Fibroblast of lung (primary cell): ENCODE results near the gene SYS1. TPM values are rescaled to one million over a fixed set of nuclear protein-coding genes. Genes with fewer than 3 reads are reported as not detected.

ENCODE experiments used
- DNase-seq, 2 donors: peaks; one replicate each; pipeline versions ENCODE4 v3.0.0 to v3.0.0-alpha.2; 2010; ENCODE audit warnings: low read depth in 2 of 2
- H2AFZ ChIP-seq: 2 replicates; pipeline ENCODE4 v1.5.1; 2012; ENCODE audit warnings: low read length, control low read depth, inconsistent platforms
- H3K27ac ChIP-seq: 2 replicates; pipeline ENCODE4 v1.5.1; 2011; ENCODE audit warnings: low read length, control low read depth; ENCODE audit not compliant: insufficient read depth
- H3K27me3 ChIP-seq: 2 replicates; pipeline ENCODE4 v1.5.1; 2011; ENCODE audit warnings: mild to moderate bottlenecking, low read length; ENCODE audit not compliant: control insufficient read depth, insufficient read depth
- H3K36me3 ChIP-seq: 2 replicates; pipeline ENCODE4 v1.5.1; 2011; ENCODE audit warnings: low read length; ENCODE audit not compliant: control insufficient read depth, insufficient read depth
- H3K4me1 ChIP-seq: 2 replicates; pipeline ENCODE4 v1.5.1; 2011; ENCODE audit warnings: low read length; ENCODE audit not compliant: control insufficient read depth, insufficient read depth; ENCODE audit errors: extremely low read depth
- H3K4me2 ChIP-seq: 2 replicates; pipeline ENCODE4 v1.5.1; 2011; ENCODE audit warnings: low read length, control low read depth; ENCODE audit not compliant: insufficient read depth; ENCODE audit errors: extremely low read depth
- H3K4me3 ChIP-seq, 4 experiments: fragments of 200-600 bp in 1 of 4; sonication (generic) in 1 of 4; replicated peaks in 1 of 4; 2 replicates each; pipeline ENCODE4 v1.5.1; 2011 to 2016; ENCODE audit warnings: low read length in 4 of 4, low read depth in 3 of 4, mild to moderate bottlenecking in 3 of 4, control low read depth in 2 of 4, inconsistent platforms in 1 of 4, mixed read lengths in 1 of 4; ENCODE audit not compliant: insufficient read depth in 1 of 4; ENCODE audit errors: control extremely low read depth in 1 of 4
- H3K79me2 ChIP-seq: 2 replicates; pipeline ENCODE4 v1.5.1; 2012; ENCODE audit warnings: mild to moderate bottlenecking, low read length, inconsistent platforms; ENCODE audit not compliant: control insufficient read depth, insufficient read depth
- H3K9ac ChIP-seq: 2 replicates; pipeline ENCODE4 v1.5.1; 2011; ENCODE audit warnings: mild to moderate bottlenecking, low read length, control low read depth; ENCODE audit not compliant: insufficient read depth
- H3K9me3 ChIP-seq: 2 replicates; pipeline ENCODE4 v1.5.1; 2012; ENCODE audit warnings: low read depth, low read length; ENCODE audit not compliant: control insufficient read depth, insufficient read depth
- H4K20me1 ChIP-seq: 2 replicates; pipeline ENCODE4 v1.5.1; 2011; ENCODE audit warnings: low read length; ENCODE audit not compliant: control insufficient read depth, insufficient read depth; ENCODE audit errors: extremely low read depth
- CTCF ChIP-seq, 2 donors: IDR thresholded peaks in 1 of 2; conservative IDR thresholded peaks in 1 of 2; 1 replicate in 1 of 2; 2 replicates in 1 of 2; pipeline ENCODE4 v1.5.1; 2011 to 2012; ENCODE audit warnings: low read length in 2 of 2, control low read depth in 1 of 2, inconsistent platforms in 1 of 2, low read depth in 1 of 2, mild to moderate bottlenecking in 1 of 2
- EZH2 ChIP-seq: IDR thresholded peaks from 2 replicates; pipeline ENCODE4 v1.5.1; 2012; ENCODE audit warnings: low read length, control low read depth, mild to moderate bottlenecking; ENCODE audit errors: missing control alignments
- polyA plus RNA-seq, 2 donors: library from polyadenylated mRNA; depleted of rRNA in 1 of 2; stranded (reverse) in 1 of 2; unstranded in 1 of 2; fragments of >200 nt; gene quantifications; 2 replicates each; pipeline ENCODE4 v1.2.1, GENCODE V29; 2011 to 2012; ENCODE audit warnings: missing spikeins in 1 of 2
- total RNA-seq: library from RNA; depleted of rRNA; stranded (reverse); fragments of >200 nt; gene quantifications from 2 replicates; pipeline ENCODE4 v1.2.1, GENCODE V29; 2014

Gene SYS1
- total and polyA plus RNA-seq, 2 donors (not counting 1 experiment from before 2014, with no cell fraction given), result 20.5 to 23.4 TPM

GRCh38 chr20:45378191-45378590 is 15.2 kb downstream of the SYS1 start, which contains the start of gene TP53TG5:
TSS of gene TP53TG5 (minus strand) at chr20:45378325. CDS start at chr20:45378236, 89 bp downstream.
- Histone ChIP-seq H4K20me1 (no peaks in the 10 kb centered on the region), H3K27me3 (no peaks in the 10 kb centered on the region), H3K27ac (no peak within 1 kb of the TSS), H3K4me1 (peaks cover 1% of the 10 kb centered on the region), H3K79me2 (no peaks in the 10 kb centered on the region), H3K9me3 (no peaks in the 10 kb centered on the region), H3K9ac (no peak within 1 kb of the TSS), H3K36me3 (no peaks in the 10 kb centered on the region), H3K4me3 (no peak within 1 kb of the TSS), H2AFZ (no peak within 1 kb of the TSS), H3K4me2 (no peak within 1 kb of the TSS)
- DNase-seq, result no peak
- TF ChIP-seq CTCF (conservative IDR thresholded peaks at IDR 0.05 in 1 of 2, IDR thresholded peaks at IDR 0.05 in 1 of 2; ENCODE audit: low read depth in 1 of 2, low read length in 2 of 2), result no peak
- TF ChIP-seq EZH2, result no peak

GRCh38 chr20:45387274-45387673 is 24.3 kb downstream of the SYS1 start:
- Histone ChIP-seq H4K20me1 (peaks cover 2% of the 10 kb centered on the region), H3K9me3 (no peaks in the 10 kb centered on the region), H3K36me3 (no peaks in the 10 kb centered on the region)

GRCh38 chr20:45390931-45391330 is 28.0 kb downstream of the SYS1 start:
- no peak for TF ChIP-seq EZH2
- no peak for TF ChIP-seq CTCF (conservative IDR thresholded peaks at IDR 0.05 in 1 of 2, IDR thresholded peaks at IDR 0.05 in 1 of 2; ENCODE audit: low read depth in 1 of 2, low read length in 2 of 2)
- Histone ChIP-seq H3K36me3 (no peaks in the 10 kb centered on the region), H3K4me3 (no peak overlapping the region), H3K27ac (no peak overlapping the region), H4K20me1 (peaks cover 2% of the 10 kb centered on the region), H3K4me2 (no peak overlapping the region), H3K4me1 (no peaks in the 10 kb centered on the region), H3K9ac (no peak overlapping the region), H3K9me3 (no peaks in the 10 kb centered on the region), H3K79me2 (no peaks in the 10 kb centered on the region), H2AFZ (no peak overlapping the region), H3K27me3 (no peaks in the 10 kb centered on the region)
- no peak for DNase-seq

More at GRCh38 chr20:45387274-45387673, 24.3 kb downstream of the SYS1 start:
- Histone ChIP-seq H2AFZ (no peak overlapping the region), H3K27ac (no peak overlapping the region), H3K79me2 (no peaks in the 10 kb centered on the region), H3K4me3 (no peak overlapping the region), H3K4me1 (no peaks in the 10 kb centered on the region), H3K4me2 (no peak overlapping the region), H3K27me3 (no peaks in the 10 kb centered on the region), H3K9ac (no peak overlapping the region)
- DNase-seq, result no peak
- no peak for TF ChIP-seq EZH2
- TF ChIP-seq CTCF (conservative IDR thresholded peaks at IDR 0.05 in 1 of 2, IDR thresholded peaks at IDR 0.05 in 1 of 2; ENCODE audit: low read depth in 1 of 2, low read length in 2 of 2), result no peak
